ENCODE data around the gene CFB. TPM values are rescaled to one million over a fixed set of nuclear protein-coding genes. Genes with fewer than 3 reads are reported as not detected.

Gene CFB
- total RNA-seq, 3 donors from 2014 or later, result 36.3 to 177 (median 130) TPM

- H3K4me3 ChIP-seq, result no peak overlapping the region
- H3K27me3 ChIP-seq, result no peaks in the 10 kb centered on the region
- no peaks in the 10 kb centered on the region for H3K4me1 ChIP-seq
- H3K9me3 ChIP-seq, result no peaks in the 10 kb centered on the region
- no peak for DNase-seq (ENCODE audit: low spot score in 2 of 2)
- intact Hi-C loops (cut with DNase I; ENCODE audit: low total_unique reads), result no loop called here
- no peaks in the 10 kb centered on the region for H3K36me3 ChIP-seq
- H3K27ac ChIP-seq, result no peak overlapping the region
- TF ChIP-seq CTCF (IDR thresholded peaks at IDR 0.05) (no peak), POLR2A (IDR thresholded peaks at IDR 0.05) (no peak), POLR2AphosphoS5 (IDR thresholded peaks at IDR 0.05) (no peak)
Observed at GRCh38 chr6:31933537-31933936, 12.4 kb upstream of the CFB start.

GRCh38 chr6:31935021-31935420 is 10.9 kb upstream of the CFB start:
- Histone ChIP-seq H3K4me3 (no peak overlapping the region), H3K27ac (no peak overlapping the region), H3K9me3 (no peaks in the 10 kb centered on the region), H3K27me3 (no peaks in the 10 kb centered on the region), H3K36me3 (no peaks in the 10 kb centered on the region), H3K4me1 (no peaks in the 10 kb centered on the region)
- DNase-seq (ENCODE audit: low spot score in 2 of 2), result no peak
- intact Hi-C loops (cut with DNase I; ENCODE audit: low total_unique reads), result no loop called here
- TF ChIP-seq CTCF (IDR thresholded peaks at IDR 0.05) (no peak), POLR2A (IDR thresholded peaks at IDR 0.05) (no peak), POLR2AphosphoS5 (IDR thresholded peaks at IDR 0.05) (no peak)

DNA sequence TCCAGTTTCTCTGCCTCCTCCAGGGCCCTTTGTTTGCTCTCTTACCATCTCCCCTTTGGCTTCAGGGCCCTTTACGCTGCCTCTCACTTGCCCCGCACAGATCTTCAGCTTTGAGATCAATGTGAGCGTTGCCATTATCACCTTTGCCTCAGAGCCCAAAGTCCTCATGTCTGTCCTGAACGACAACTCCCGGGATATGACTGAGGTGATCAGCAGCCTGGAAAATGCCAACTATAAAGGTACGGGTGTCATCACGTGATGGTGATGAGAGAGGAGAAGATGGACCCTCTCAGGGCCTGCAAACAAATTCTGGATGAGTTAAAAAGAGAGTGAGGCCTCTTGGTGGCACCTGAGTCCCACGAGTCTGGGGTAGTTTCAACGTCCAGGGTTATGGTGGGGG is 10.1 kb upstream of the CFB start:
- DNase-seq (ENCODE audit: low spot score in 2 of 2), result no peak
- no peaks in the 10 kb centered on the region for H3K9me3 ChIP-seq
- no peak overlapping the region for H3K27ac ChIP-seq
- no peaks in the 10 kb centered on the region for H3K4me1 ChIP-seq
- no peaks in the 10 kb centered on the region for H3K36me3 ChIP-seq
- TF ChIP-seq CTCF (IDR thresholded peaks at IDR 0.05), result no peak
- no peaks in the 10 kb centered on the region for H3K27me3 ChIP-seq
- no peak overlapping the region for H3K4me3 ChIP-seq
- intact Hi-C loops (cut with DNase I; ENCODE audit: low total_unique reads), result no loop called here

DNA sequence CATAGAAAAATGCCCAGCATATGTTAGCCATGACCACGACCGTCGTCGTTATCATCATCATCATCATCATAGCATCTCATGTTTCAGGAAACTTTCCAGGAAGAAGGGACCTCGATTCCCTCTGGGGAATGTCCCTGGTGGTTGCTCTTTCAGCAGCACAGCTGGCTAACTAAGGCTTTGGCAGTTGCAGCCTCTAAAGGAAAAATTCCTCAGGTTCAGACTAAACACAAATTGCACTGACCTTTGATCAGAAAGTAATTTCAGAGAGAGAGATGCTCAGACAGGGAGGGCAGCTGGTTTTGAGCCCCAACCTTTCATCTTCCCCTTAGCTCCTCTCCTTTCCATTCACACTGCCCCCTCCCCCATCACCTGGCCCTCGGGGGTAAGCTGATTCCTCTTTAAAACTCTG is 5.6 kb upstream of the CFB start:
- H3K9me3 ChIP-seq, result no peaks in the 10 kb centered on the region
- H3K4me3 ChIP-seq, result no peak overlapping the region
- no peak for TF ChIP-seq POLR2A (IDR thresholded peaks at IDR 0.05)
- no peak for TF ChIP-seq POLR2AphosphoS5 (IDR thresholded peaks at IDR 0.05)
- no peak for TF ChIP-seq CTCF (IDR thresholded peaks at IDR 0.05)
- no peak overlapping the region for H3K27ac ChIP-seq
- intact Hi-C loops (cut with DNase I; ENCODE audit: low total_unique reads), result no loop called here
- DNase-seq (ENCODE audit: low spot score in 2 of 2), result no peak
- peaks cover 0 to 6% of the 10 kb centered on the region in 2 donors for H3K4me1 ChIP-seq
- H3K27me3 ChIP-seq, result no peaks in the 10 kb centered on the region
- H3K36me3 ChIP-seq, result no peaks in the 10 kb centered on the region

- H3K27ac ChIP-seq, result no peak overlapping the region
- no peaks in the 10 kb centered on the region for H3K27me3 ChIP-seq
- H3K4me3 ChIP-seq, result no peak overlapping the region
- no peaks in the 10 kb centered on the region for H3K36me3 ChIP-seq
- intact Hi-C loops (cut with DNase I; ENCODE audit: low total_unique reads), result no loop called here
- no peak for DNase-seq (ENCODE audit: low spot score in 2 of 2)
- no peaks in the 10 kb centered on the region for H3K9me3 ChIP-seq
- no peak for TF ChIP-seq CTCF (IDR thresholded peaks at IDR 0.05)
- TF ChIP-seq POLR2AphosphoS5 (IDR thresholded peaks at IDR 0.05), result no peak
- TF ChIP-seq POLR2A (IDR thresholded peaks at IDR 0.05), result no peak
- H3K4me1 ChIP-seq, result peaks cover 10 to 17% of the 10 kb centered on the region in 2 donors
Observed at GRCh38 chr6:31943742-31944141, 2.2 kb upstream of the CFB start.
